HG02610 (cell line): Measurements from ENCODE around the gene CCDC81.

Experiments used
- ATAC-seq: cut with Tn5 transposase; IDR thresholded peaks from one replicate; pipeline ENCODE4 v1.9.1; 2021; ENCODE audit warnings: mild to moderate bottlenecking, moderate library complexity; ENCODE audit not compliant: unreplicated experiment

The CCDC81 gene

GRCh38 chr11:86438685-86439084, 64.0 kb downstream of the CCDC81 start:
- no peak for ATAC-seq

DNA sequence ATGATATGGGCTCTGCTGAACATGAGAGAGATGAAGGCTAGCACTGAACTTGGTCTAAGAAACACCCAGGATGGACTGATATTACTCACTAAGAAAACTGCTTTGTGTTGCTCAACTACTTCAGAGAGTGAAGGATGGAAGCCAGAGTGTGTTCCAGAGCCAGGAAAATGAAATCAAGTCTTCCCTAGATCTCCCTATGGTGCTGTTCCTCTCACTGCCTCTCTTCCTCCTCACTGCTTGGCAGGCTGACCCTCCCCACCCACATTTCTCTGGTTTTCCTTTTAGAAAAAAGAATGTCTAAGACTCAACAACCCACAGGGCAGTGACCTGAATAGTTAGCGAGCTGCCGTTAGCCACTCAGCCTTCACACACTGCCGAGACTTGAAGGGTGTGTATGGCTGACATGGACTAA, 65.6 kb downstream of the CCDC81 start:
- ATAC-seq, result no peak

- ATAC-seq, result no peak
These were observed 66.2 kb downstream of the CCDC81 start for GRCh38 chr11:86440843-86441242.

DNA sequence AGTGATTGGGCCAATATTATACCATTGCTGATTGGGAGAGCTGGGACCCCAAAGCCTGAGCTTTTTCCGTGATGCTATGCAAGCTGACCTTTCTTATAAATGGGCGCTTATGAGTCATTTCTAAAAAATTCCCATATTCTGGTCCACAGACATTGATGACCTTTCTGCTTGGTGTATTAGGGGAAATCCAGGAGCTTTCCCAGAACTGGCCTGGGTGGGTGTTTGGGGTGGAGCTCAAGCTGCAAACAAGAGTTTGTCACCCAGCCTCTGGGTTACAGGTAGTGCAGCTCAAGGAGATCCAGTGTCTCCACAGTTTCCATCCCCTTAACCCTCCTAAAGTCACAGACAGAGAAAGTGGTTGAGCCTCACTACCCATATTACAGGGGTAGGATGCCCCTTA, 67.7 kb downstream of the CCDC81 start:
- no peak for ATAC-seq

- no peak for ATAC-seq
These were observed 68.1 kb downstream of the CCDC81 start for GRCh38 chr11:86442827-86443226.

DNA sequence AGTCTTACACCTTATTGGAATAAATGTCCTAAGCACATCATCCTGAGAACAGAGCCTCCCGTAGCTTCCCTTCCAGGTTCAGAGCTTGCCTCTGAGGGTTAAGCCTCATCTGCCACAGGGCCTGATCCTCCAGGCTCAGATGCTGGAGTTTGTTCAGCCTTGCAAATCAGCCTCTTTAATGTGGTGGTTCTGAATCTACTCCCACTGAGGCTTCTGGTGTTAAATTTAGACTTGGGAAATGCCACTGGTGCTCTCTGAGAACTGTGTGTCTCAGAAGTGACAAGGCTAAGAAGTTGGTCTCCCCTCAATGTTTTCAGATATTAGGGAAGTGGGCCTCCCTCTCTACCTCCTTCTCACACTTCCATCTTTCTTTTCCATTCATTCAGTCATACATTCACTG, 68.7 kb downstream of the CCDC81 start:
- peak; percentile 70 for ATAC-seq

DNA sequence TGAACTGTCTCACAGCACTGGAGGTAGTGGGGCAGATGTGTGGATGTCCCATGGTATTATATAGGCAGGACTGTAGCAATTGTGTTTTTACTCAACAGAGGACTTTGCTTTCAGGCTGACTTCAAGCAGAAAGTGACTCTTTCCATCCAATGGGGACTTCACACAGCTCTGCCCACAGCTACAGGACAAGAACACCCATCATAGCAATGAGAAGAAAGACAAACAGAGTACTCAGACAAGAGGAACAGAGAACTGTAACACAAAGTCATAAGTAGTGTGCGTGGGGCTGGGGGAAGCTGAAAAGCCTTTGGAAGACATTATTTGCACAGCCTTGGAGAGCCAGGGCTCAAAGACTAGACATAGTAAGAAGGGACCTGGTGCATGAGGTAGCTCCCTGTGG, 70.3 kb downstream of the CCDC81 start:
- ATAC-seq, result peak; percentile 51

GRCh38 chr11:86446163-86446923, 71.7 kb downstream of the CCDC81 start:
- ATAC-seq, result no peak

DNA sequence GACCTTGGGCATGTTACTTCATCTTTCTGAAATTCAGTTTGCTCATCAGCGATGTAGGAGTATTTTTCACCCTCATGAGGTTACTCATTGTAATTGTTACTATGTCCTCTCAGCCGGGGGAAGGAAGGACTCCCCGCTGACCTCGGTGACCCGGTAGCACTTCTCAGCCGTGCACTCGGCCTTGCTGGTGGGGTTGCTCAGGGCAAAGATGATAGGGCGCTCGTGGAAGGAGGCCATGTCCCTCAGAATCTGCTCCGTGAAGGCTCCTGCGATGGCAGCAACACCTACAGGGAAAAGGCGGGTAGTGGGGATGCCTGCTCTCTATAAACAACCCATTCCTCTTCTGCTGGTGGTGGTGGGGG, 72.2 kb downstream of the CCDC81 start:
- ATAC-seq, result no peak

DNA sequence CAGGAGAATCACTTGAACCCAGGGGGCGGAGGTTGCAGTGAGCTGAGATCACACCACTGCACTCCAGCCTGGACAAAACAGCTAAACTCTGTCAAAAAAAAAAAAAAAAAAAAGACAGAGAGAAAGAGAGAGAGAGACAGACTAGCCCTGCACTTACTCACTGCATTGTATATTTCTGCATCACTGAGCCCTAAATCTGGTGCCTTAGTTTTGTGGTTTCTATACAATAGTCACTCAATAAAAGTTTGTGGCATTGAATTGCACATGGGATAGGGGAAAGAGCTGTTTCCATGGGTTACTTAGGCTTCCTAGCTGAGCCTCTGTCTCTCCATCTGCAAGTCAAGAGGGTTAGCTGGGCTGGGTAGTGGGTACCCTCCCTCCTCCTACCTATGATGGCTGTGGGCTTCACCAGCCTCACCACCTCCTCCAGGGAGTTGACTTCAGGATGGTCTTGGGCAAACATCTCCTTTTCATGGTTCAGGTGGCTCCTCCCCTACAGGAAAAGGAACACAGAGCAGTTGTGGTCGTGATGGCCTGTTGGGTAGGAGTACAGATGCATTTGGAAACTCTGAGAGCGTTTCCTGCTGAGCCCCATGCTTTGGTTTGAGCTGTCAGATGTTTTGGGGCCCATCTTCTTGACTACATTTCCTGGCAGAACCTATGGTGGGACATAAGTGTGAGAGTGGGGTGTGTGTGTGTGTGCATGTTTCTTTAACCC, 73.2 kb downstream of the CCDC81 start:
- ATAC-seq, result peak; percentile 29

GRCh38 chr11:86449993-86450629, 75.4 kb downstream of the CCDC81 start:
- no peak for ATAC-seq

DNA sequence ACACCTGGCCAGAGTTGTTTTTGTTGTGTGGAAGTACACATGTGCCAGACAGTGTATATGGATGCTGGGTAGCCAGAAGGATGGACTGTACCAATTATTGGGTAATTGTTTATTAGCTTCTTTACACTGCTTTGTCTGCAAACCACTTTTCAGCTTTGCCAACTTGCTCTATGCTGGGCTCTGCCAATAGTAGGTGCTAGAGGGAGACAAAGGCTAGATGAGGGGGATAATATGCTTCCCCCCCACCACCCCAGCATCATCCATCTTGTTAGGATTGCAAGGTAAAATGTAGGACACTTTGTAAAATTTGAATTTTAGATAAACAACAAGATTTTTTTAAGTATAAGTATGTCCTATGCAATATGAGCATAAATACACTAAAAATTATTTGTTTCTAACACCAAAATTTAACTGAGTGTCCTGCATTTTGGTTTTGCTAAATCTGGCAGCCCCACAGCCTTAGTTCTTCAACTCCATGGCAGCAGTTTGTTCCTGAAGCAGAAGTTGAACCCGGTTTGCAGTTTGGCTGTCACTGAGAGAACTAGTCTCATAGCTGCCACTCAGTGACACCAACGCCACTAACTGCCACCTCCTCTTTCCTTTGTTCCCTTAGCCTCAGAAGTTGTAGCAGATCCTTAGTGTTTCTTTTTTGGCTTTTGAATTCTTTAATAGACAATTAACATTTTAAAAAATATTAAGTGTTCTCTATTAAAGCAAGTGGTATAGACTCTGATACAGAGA, 78.8 kb downstream of the CCDC81 start:
- no peak for ATAC-seq

- ATAC-seq, result peak; percentile 89
These were observed 81.6 kb downstream of the CCDC81 start for GRCh38 chr11:86456075-86456939.

DNA sequence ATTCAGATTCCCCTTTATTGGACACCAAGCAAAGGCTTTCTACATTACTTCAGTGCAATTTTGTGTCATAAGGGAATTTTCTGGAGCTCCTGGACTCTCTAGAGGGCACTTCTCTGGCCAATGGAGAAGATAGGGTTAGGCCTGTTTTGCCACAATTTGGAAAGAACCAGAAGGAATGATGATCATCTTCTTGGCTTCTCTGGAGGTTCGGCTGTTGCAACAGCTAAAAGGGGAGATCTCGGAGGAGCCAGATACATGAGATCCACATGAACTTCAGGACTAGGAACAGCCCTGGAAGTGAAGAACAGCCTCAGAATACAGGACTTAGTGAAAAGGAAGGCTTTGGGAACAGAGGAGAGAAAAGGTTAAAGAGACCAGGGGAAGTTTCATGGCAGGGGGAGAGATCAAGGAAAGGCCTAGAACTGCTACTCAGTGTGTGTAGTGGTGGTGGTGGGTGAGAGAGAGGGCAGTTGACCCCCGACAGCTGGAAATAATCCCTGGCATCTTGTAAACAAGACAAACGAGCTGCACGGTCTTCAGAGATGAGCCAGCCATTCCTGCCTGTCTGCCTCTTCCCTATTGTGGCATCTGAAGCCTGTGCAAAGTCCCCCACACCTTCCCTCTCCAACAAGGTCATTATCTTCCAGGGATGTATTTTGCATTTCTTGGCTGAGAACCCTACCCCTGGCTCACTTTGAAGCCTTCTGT, 83.8 kb downstream of the CCDC81 start:
- ATAC-seq, result no peak

DNA sequence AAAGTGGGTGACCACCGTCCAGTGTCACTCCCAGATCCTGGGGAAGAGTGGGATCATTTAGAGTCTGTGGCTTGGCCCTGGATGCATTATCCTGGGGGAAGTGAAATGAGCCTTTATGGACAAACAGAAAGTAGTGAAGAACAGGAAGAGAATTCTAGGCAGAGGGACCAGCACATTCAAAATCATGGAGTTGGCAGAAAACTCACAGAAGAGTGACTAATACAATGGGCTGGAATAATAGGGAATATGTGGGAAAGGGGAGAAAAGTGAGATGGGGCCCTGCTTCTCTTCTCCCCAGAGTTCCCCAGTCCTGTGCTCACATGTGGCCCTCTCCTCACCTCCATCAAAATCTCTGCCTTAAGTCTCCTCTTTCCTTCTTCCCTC, 84.3 kb downstream of the CCDC81 start:
- no peak for ATAC-seq

GRCh38 chr11:86459682-86460460, 85.2 kb downstream of the CCDC81 start:
- no peak for ATAC-seq

DNA sequence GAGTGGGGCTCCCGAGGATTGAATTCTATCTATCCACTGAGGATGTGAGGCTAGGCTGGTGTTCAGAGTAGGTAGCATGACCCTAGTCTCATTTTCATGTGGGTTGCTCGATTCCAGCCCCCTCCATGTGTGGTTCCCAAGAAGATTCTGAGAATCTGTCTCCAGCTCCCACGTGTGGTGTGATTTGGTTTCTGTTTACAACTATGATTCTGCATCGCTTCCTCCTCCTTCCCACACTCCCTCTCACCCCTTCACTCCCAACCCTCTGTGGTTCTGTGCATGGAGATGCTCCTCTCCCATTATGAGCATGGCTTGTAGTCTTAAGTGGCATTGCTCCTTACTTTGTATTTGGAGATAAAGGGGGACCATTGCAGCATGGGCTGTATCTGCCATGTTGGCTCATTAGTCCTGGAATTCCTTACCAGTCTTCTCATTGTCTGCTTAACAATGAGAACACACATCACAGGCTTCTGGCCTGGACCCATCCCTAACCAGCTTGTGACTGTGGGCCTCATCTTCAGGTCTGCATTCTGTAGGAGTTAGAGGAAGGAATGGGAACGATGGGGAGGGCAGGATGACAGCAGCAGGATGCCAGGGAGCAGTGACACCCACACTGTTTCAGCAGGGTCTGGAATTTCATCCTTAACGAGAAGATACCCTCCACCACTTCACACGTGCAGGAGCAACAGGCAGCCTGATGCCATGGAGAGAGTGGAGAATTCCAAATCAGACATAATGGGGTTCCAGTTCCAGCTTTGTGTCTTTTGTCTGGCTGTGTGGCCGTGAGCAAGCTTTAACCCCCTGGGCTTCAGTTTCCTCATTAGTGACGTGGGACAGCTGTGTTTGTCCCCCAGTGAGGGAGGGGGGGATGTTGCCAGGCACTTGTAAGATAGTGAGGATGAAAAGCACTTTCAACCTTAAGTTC, 86.0 kb downstream of the CCDC81 start:
- ATAC-seq, result no peak

GRCh38 chr11:86461892-86462291, 87.2 kb downstream of the CCDC81 start:
- ATAC-seq, result no peak
